H1 (cell line): ENCODE measurements around the gene ATP5PB. TPM values are rescaled to one million over a fixed set of nuclear protein-coding genes. Genes with fewer than 3 reads are reported as not detected.

Source experiments
- CTCF ChIA-PET: fragments of 300-600 bp; sonication (Branson Sonifier 250); formaldehyde crosslinking; loops from one replicate; lab custom pipeline; 2021; ENCODE audit not compliant: partially characterized antibody; lab: Charles Lee
- POLR2A ChIA-PET: fragments of 300-600 bp; sonication (Branson Sonifier 250); formaldehyde crosslinking; loops from one replicate; lab custom pipeline; 2021; ENCODE audit warnings: inconsistent platforms; ENCODE audit not compliant: partially characterized antibody; lab: Charles Lee
- DNase-seq, 2 experiments: peaks; one replicate each; pipeline versions ENCODE4 v3.0.0 to v3.0.0-alpha.2; 2010 to 2022; ENCODE audit warnings: low spot score in 2 of 2, low read depth in 1 of 2, mixed read lengths in 1 of 2
- FAIRE-seq: peaks from 2 replicates; lab custom pipeline; 2011; peaks lifted over from hg19 to GRCh38; lab: Jason Lieb, UNC
- H2AFZ ChIP-seq: 2 replicates; pipeline ENCODE4 v1.8.1; 2012; ENCODE audit warnings: low read length, inconsistent platforms
- H2AK5ac ChIP-seq: 2 replicates; pipeline ENCODE4 v1.6.1; 2013; ENCODE audit warnings: low read depth, low read length
- H2BK120ac ChIP-seq: replicated peaks from 2 replicates; pipeline ENCODE3; 2013; ENCODE audit warnings: low read depth, low read length, inconsistent platforms
- H2BK12ac ChIP-seq: 2 replicates; pipeline ENCODE4 v1.6.1; 2013; ENCODE audit warnings: low read depth, low read length
- H2BK15ac ChIP-seq: 2 replicates; pipeline ENCODE4 v1.6.1; 2013; ENCODE audit warnings: low read length
- H2BK20ac ChIP-seq: 2 replicates; pipeline ENCODE4 v1.6.1; 2013; ENCODE audit warnings: low read length
- H2BK5ac ChIP-seq: 2 replicates; pipeline ENCODE4 v1.6.1; 2013; ENCODE audit warnings: low read depth, low read length
- H3K14ac ChIP-seq: 2 replicates; pipeline ENCODE4 v1.6.1; 2013; ENCODE audit warnings: inconsistent platforms; ENCODE audit not compliant: insufficient read length
- H3K18ac ChIP-seq: 2 replicates; pipeline ENCODE4 v1.6.1; 2013; ENCODE audit warnings: low read length; ENCODE audit errors: extremely low read depth
- H3K23ac ChIP-seq: 2 replicates; pipeline ENCODE4 v1.6.1; 2013; ENCODE audit warnings: inconsistent platforms; ENCODE audit not compliant: insufficient read length
- H3K23me2 ChIP-seq: 2 replicates; pipeline ENCODE4 v1.6.1; 2013; ENCODE audit warnings: low read depth, low read length
- H3K27ac ChIP-seq: 2 replicates; pipeline ENCODE4 v1.6.1; 2011; ENCODE audit warnings: low read depth, low read length, inconsistent platforms
- H3K27me3 ChIP-seq, 4 experiments: replicated peaks in 1 of 4; 1 replicate in 1 of 4; 2 replicates in 3 of 4; pipeline versions ENCODE4 v1.6.1 to v1.8.1; 2011 to 2013; ENCODE audit warnings: low read length in 3 of 4, mild to moderate bottlenecking in 3 of 4, inconsistent platforms in 2 of 4, mixed read lengths in 2 of 4, moderate library complexity in 1 of 4; ENCODE audit not compliant: control insufficient read depth in 3 of 4, insufficient read depth in 3 of 4; ENCODE audit errors: extremely low read depth in 1 of 4
- H3K36me3 ChIP-seq, 4 experiments: 2 replicates each; pipeline versions ENCODE4 v1.6.1 to v1.8.1; 2011 to 2013; ENCODE audit warnings: mild to moderate bottlenecking in 4 of 4, low read length in 3 of 4, moderate library complexity in 2 of 4, control low read depth in 1 of 4, inconsistent platforms in 1 of 4; ENCODE audit not compliant: insufficient read depth in 4 of 4, control insufficient read depth in 2 of 4
- H3K4ac ChIP-seq: replicated peaks from 2 replicates; pipeline ENCODE3; 2013; ENCODE audit warnings: low read length, low read depth, mixed read lengths, inconsistent platforms; ENCODE audit not compliant: insufficient read length
- H3K4me1 ChIP-seq, 4 experiments: replicated peaks in 1 of 4; 1 replicate in 1 of 4; 2 replicates in 3 of 4; pipeline versions ENCODE4 v1.6.1 to v1.8.1; 2011 to 2013; ENCODE audit warnings: low read length in 3 of 4, inconsistent platforms in 2 of 4, mixed read lengths in 1 of 4; ENCODE audit not compliant: insufficient read depth in 4 of 4, control insufficient read depth in 3 of 4
- H3K4me2 ChIP-seq, 2 experiments: 2 replicates each; pipeline versions ENCODE4 v1.6.1 to v1.8.1; 2011 to 2013; ENCODE audit warnings: low read depth in 2 of 2, low read length in 2 of 2, control low read depth in 1 of 2, inconsistent platforms in 1 of 2, mild to moderate bottlenecking in 1 of 2; ENCODE audit not compliant: insufficient read depth in 1 of 2
- H3K4me3 ChIP-seq, 4 experiments: fragments of 200-600, 300-600 bp in 1 of 4; sonication (generic), shearing (Covaris generic), sonication (Bioruptor Twin) in 1 of 4; 2 replicates each; pipeline versions ENCODE4 v1.5.1 to v1.8.1; 2011 to 2016; ENCODE audit warnings: low read length in 4 of 4, low read depth in 3 of 4, control low read depth in 2 of 4, inconsistent platforms in 2 of 4, mild to moderate bottlenecking in 2 of 4, mixed read lengths in 1 of 4, moderate library complexity in 1 of 4; ENCODE audit not compliant: insufficient read depth in 2 of 4; ENCODE audit errors: extremely low read depth in 1 of 4
- H3K56ac ChIP-seq: replicated peaks from 2 replicates; pipeline ENCODE3; 2013; ENCODE audit warnings: low read depth, mild to moderate bottlenecking, mixed read lengths, low read length, inconsistent platforms; ENCODE audit not compliant: insufficient read length
- H3K79me1 ChIP-seq: 2 replicates; pipeline ENCODE4 v1.6.1; 2013; ENCODE audit warnings: low read depth, low read length, control low read depth
- H3K79me2 ChIP-seq, 2 experiments: 2 replicates each; pipeline versions ENCODE4 v1.6.1 to v1.8.1; 2012 to 2013; ENCODE audit warnings: low read length in 2 of 2, mild to moderate bottlenecking in 2 of 2, inconsistent platforms in 1 of 2; ENCODE audit not compliant: insufficient read depth in 2 of 2, control insufficient read depth in 1 of 2
- H3K9ac ChIP-seq, 4 experiments: replicated peaks in 1 of 4; 1 replicate in 1 of 4; 2 replicates in 3 of 4; pipeline versions ENCODE4 v1.6.1 to v1.8.1; 2011 to 2013; ENCODE audit warnings: low read depth in 3 of 4, low read length in 3 of 4, control low read depth in 2 of 4, mild to moderate bottlenecking in 2 of 4, moderate library complexity in 2 of 4, inconsistent platforms in 1 of 4; ENCODE audit errors: extremely low read depth in 1 of 4
- H3K9me3 ChIP-seq, 2 experiments: 2 replicates each; pipeline versions ENCODE4 v1.6.1 to v1.8.1; 2012 to 2013; ENCODE audit warnings: mild to moderate bottlenecking in 2 of 2, moderate library complexity in 2 of 2, control low read depth in 1 of 2, inconsistent platforms in 1 of 2, low read depth in 1 of 2, low read length in 1 of 2, mixed read lengths in 1 of 2; ENCODE audit not compliant: insufficient read depth in 2 of 2
- H4K20me1 ChIP-seq, 2 experiments: replicated peaks in 1 of 2; 2 replicates each; pipeline versions ENCODE3 to v1.8.1; 2011 to 2013; ENCODE audit warnings: inconsistent platforms in 2 of 2, low read length in 2 of 2, mild to moderate bottlenecking in 1 of 2; ENCODE audit not compliant: insufficient read depth in 2 of 2, control insufficient read depth in 1 of 2
- H4K5ac ChIP-seq: 2 replicates; pipeline ENCODE4 v1.6.1; 2013; ENCODE audit warnings: low read length, low read depth, mixed read lengths, inconsistent platforms; ENCODE audit not compliant: insufficient read length
- H4K8ac ChIP-seq: 2 replicates; pipeline ENCODE4 v1.8.0; 2013; ENCODE audit warnings: mild to moderate bottlenecking, moderate library complexity, low read length, inconsistent platforms; ENCODE audit not compliant: insufficient read depth; ENCODE audit errors: extremely low read depth
- H4K91ac ChIP-seq: replicated peaks from 2 replicates; pipeline ENCODE3; 2013; ENCODE audit warnings: low read length, mixed read lengths, inconsistent platforms; ENCODE audit not compliant: insufficient read length
- BRCA1 ChIP-seq: IDR thresholded peaks from 2 replicates; pipeline ENCODE4 v1.6.1; 2012; ENCODE audit warnings: low read depth, low read length, improper control_type of control experiment
- CHD2 ChIP-seq: IDR thresholded peaks from 2 replicates; pipeline ENCODE4 v1.6.1; 2012; ENCODE audit warnings: low read length, improper control_type of control experiment
- EP300 ChIP-seq, 2 experiments: IDR thresholded peaks; 1 replicate in 1 of 2; 2 replicates in 1 of 2; pipeline ENCODE4 v1.6.1; 2011 to 2012; ENCODE audit warnings: low read depth in 2 of 2, low read length in 2 of 2, mild to moderate bottlenecking in 2 of 2, borderline replicate concordance in 1 of 2, inconsistent platforms in 1 of 2, moderate library complexity in 1 of 2
- WGBS, 2 experiments: shearing (Covaris generic) in 1 of 2; methylation state at CpG; one replicate each; pipeline versions ENCODE4 v1.1.6 to v1.1.7; 2013 to 2015; ENCODE audit warnings: low lambda C conversion rate in 2 of 2, mixed read lengths in 2 of 2, inconsistent platforms in 1 of 2, low coverage in 1 of 2, missing lambda C conversion rate in 1 of 2; ENCODE audit not compliant: insufficient replicate concordance in 2 of 2, insufficient coverage in 1 of 2, insufficient read length in 1 of 2; ENCODE audit errors: extremely low coverage in 1 of 2, missing lambda C conversion rate in 1 of 2; 5-methylcytosine and 5-hydroxymethylcytosine counted together
- polyA plus RNA-seq, 7 experiments: library from polyadenylated mRNA; depleted of rRNA in 3 of 7; stranded (reverse) in 5 of 7; unstranded in 2 of 7; fragments of >200 nt in 5 of 7; fragments of 200-250 nt in 2 of 7; gene quantifications; 1 replicate in 5 of 7; 2 replicates in 1 of 7; 4 replicates in 1 of 7; pipeline versions ENCODE4 v1.2.1 to v1.2.3, GENCODE V29; 2011 to 2013; ENCODE audit warnings: missing spikeins in 2 of 7, mixed read lengths in 2 of 7
- total RNA-seq: library from RNA; stranded (reverse); fragmentation: NEBNext Ultra II Directional; extraction: Animal tissue kit (Norgen Biotek cat#: 25700); gene quantifications from 2 replicates; pipeline ENCODE4 v1.2.1, GENCODE V29; 2021

The ATP5PB gene
- total and polyA plus RNA-seq, 2 of the 8 experiments (the other 6 are each of a cell fraction or from before 2014, with no cell fraction given): 232 to 262 TPM

- H3K23ac ChIP-seq: no peak overlapping the region
- 87% methylated on average over 3 of the region's 3 CpGs; no CpG with 5 or more reads in 1 of the 2 experiments for WGBS, 2 experiments
- TF ChIP-seq EP300 (IDR thresholded peaks at IDR 0.05; ENCODE audit: borderline replicate concordance in 1 of 2, low read depth in 2 of 2, low read length in 2 of 2) (no peak), CHD2 (no peak), BRCA1 (no peak)
- TF ChIP-seq, all 59 proteins: peak for 0
- Histone ChIP-seq H3K79me1 (no peaks in the 10 kb centered on the region), H3K23me2 (no peaks in the 10 kb centered on the region), H2BK20ac (no peak overlapping the region), H3K9ac (no peak overlapping the region), H2BK12ac (no peak overlapping the region), H3K4me3 (no peak overlapping the region), H2BK120ac (no peak overlapping the region), H4K20me1 (no peaks in the 10 kb centered on the region), H2AFZ (no peak overlapping the region), H2BK5ac (no peak overlapping the region), H3K4me2 (no peak overlapping the region), H3K56ac (no peak overlapping the region), H4K91ac (no peak overlapping the region), H2BK15ac (no peak overlapping the region), H3K79me2 (no peaks in the 10 kb centered on the region), H4K8ac (no peak overlapping the region), H3K36me3 (peaks cover 0 to 3% (median 0%) of the 10 kb centered on the region in 4 experiments; a peak in 3 of 8 replicates), H3K27ac (no peak overlapping the region), H3K14ac (no peak overlapping the region), H4K5ac (no peak overlapping the region), H2AK5ac (no peak overlapping the region), H3K27me3 (no peaks in the 10 kb centered on the region), H3K9me3 (no peaks in the 10 kb centered on the region), H3K4ac (no peak overlapping the region), H3K18ac (no peak overlapping the region), H3K4me1 (no peaks in the 10 kb centered on the region)
- POLR2A ChIA-PET: interaction anchor here (0.7 kb wide), 1 partner anchor 31 kb away, joined by 3 read pairs; no protein-coding TSS in a partner anchor
- CTCF ChIA-PET: interaction anchor here (0.8 to 2.5 kb wide), 6 partner anchors 9 to 275 kb away, joined by 3 to 6 read pairs (median 4); no protein-coding TSS in a partner anchor
- no peak for DNase-seq
- no peak for FAIRE-seq
Measured at GRCh38 chr1:111471538-111471937, 22.3 kb downstream of the ATP5PB start.
